ACC112 (cell line): ENCODE results near the gene NRTN.
"Not testable (repeated sequence)": the region's sequence is repeated elsewhere in the genome, so short reads cannot be mapped to it uniquely, and the experiment has no call there.

Experiments used
- H2AFZ ChIP-seq: fragments of 200-600 bp; sonication (generic); one replicate; pipeline ENCODE4 v1.6.0; 2017; ENCODE audit warnings: antibody characterized with exemption, low read length; ENCODE audit not compliant: unreplicated experiment
- H3K27ac ChIP-seq: fragments of 200-600 bp; sonication (generic); 2 replicates; pipeline ENCODE4 v1.5.1; 2014; ENCODE audit warnings: low read depth, mild to moderate bottlenecking, antibody characterized with exemption, low read length, moderate library complexity
- H3K27me3 ChIP-seq: fragments of 200-600 bp; sonication (generic); 2 replicates; pipeline ENCODE4 v1.6.1; 2014; ENCODE audit warnings: mild to moderate bottlenecking, antibody characterized with exemption, low read length, moderate library complexity, mixed read lengths; ENCODE audit not compliant: insufficient read depth
- H3K36me3 ChIP-seq: fragments of 200-600 bp; sonication (generic); 2 replicates; pipeline ENCODE4 v1.6.1; 2016; ENCODE audit warnings: mild to moderate bottlenecking, antibody characterized with exemption, low read length, moderate library complexity, mixed read lengths; ENCODE audit not compliant: insufficient read depth
- H3K4me1 ChIP-seq: fragments of 200-600 bp; sonication (generic); one replicate; pipeline ENCODE4 v1.6.1; 2016; ENCODE audit warnings: low read length, mixed read lengths; ENCODE audit not compliant: insufficient read depth, unreplicated experiment, control insufficient read depth
- H3K4me3 ChIP-seq: fragments of 200-600 bp; sonication (generic); 2 replicates; pipeline ENCODE4 v1.5.1; 2014; ENCODE audit warnings: mild to moderate bottlenecking, low read depth, low read length
- H3K79me2 ChIP-seq: fragments of 200-600 bp; sonication (generic); one replicate; pipeline ENCODE4 v1.6.0; 2016; ENCODE audit warnings: low read length; ENCODE audit not compliant: control insufficient read depth, unreplicated experiment, insufficient read depth

The NRTN gene

GRCh38 chr19:5855151-5855550 is 50.3 kb downstream of the NRTN start:
- not testable (repeated sequence) for H2AFZ ChIP-seq, H3K36me3 ChIP-seq, H3K4me1 ChIP-seq, H3K27ac ChIP-seq, H3K79me2 ChIP-seq, H3K27me3 ChIP-seq, H3K4me3 ChIP-seq

DNA sequence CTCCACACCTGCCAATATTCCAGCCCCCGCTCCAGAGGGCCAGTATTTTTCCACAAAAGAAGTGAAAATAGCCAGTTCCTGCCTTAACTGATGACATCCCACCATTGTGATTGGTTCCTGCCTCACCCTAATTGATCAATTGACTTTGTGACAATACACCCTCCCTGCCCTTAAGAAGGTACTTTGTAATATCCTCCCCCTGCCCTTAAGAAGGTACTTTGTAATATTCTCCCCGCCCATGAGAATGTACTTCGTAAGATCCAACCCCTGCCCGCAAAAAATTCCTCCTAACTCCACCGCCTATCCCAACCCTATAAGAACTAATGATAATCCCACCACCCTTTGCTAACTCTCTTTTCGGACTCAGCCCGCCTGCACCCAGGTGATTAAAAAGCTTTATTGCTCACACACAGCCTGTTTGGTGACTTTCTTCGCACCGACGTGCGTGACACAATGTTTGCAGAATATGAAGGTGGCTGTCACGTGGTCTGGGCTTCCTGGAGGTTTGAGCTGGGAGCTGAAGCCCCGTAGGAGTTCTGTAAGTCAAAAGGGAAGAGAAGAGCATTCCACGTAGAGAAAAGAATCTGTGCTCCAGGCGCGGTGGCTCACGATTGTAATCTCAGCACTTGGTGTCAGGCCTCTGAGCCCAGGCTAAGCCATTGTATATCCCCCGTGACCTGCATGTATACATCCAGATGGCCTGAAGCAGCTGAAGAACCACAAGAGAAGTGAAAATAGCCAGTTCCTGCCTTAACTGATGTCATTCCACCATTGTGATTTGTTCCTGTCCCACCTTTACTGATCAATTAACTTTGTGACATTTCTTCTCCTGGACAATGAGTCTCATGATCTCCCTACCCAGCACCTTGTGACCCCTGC is 52.6 kb downstream of the NRTN start:
- H3K4me3 ChIP-seq: no peak overlapping the region
- no peak overlapping the region for H2AFZ ChIP-seq
- no peak overlapping the region for H3K27ac ChIP-seq
- H3K79me2 ChIP-seq: no peaks in the 10 kb centered on the region
- no peaks in the 10 kb centered on the region for H3K4me1 ChIP-seq
- peaks cover 9% of the 10 kb centered on the region; the same call in 1 of the 2 replicates for H3K27me3 ChIP-seq
- no peaks in the 10 kb centered on the region for H3K36me3 ChIP-seq

- no peaks in the 10 kb centered on the region for H3K79me2 ChIP-seq
- no peak overlapping the region for H3K4me3 ChIP-seq
- no peaks in the 10 kb centered on the region for H3K4me1 ChIP-seq
- H3K27me3 ChIP-seq: no peaks in the 10 kb centered on the region
- H3K27ac ChIP-seq: no peak overlapping the region
- no peaks in the 10 kb centered on the region for H3K36me3 ChIP-seq
- H2AFZ ChIP-seq: no peak overlapping the region
Measured at GRCh38 chr19:5863030-5863665, 58.3 kb downstream of the NRTN start.

DNA sequence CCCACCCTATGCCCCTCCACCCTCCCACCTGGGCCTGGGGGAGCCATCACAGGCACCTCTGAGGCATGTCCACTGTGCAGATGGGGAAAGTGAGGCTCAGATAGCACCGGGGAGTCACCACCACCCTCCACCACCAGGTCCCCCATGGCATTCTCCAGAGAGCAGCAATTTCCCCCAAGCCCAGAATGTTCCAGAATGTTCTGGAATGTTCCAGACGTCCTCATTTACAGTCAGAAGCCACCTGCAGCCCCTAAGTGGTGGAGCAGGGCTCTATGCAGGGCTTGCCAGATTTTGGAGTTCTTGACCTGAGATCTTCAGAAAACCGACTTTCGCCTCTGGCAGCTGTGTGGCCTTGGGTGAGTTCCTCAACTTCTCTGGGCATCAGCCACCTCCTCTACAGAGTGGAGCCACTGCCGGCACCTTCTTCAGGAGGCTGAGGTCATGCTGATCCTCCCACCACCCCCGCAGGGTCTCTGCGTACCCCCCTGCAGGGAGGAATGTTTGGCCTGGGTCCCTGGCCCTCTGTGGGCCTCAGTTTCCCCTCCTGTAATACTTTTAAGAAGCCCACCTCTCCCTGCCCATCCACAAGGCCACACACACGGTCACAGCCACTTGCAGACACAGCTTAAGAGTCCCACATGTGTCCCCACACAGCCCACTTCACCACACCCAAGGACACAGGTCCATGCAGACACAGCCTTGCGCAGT is 59.3 kb downstream of the NRTN start:
- Histone ChIP-seq H3K27me3 (no peaks in the 10 kb centered on the region), H3K36me3 (no peaks in the 10 kb centered on the region), H3K4me3 (no peak overlapping the region), H2AFZ (no peak overlapping the region), H3K4me1 (no peaks in the 10 kb centered on the region), H3K79me2 (no peaks in the 10 kb centered on the region), H3K27ac (no peak overlapping the region)

GRCh38 chr19:5864725-5865486 is 60.0 kb downstream of the NRTN start:
- Histone ChIP-seq H3K27me3 (no peaks in the 10 kb centered on the region), H2AFZ (no peak overlapping the region), H3K36me3 (no peaks in the 10 kb centered on the region), H3K4me3 (no peak overlapping the region), H3K4me1 (no peaks in the 10 kb centered on the region), H3K27ac (no peak overlapping the region), H3K79me2 (no peaks in the 10 kb centered on the region)

DNA sequence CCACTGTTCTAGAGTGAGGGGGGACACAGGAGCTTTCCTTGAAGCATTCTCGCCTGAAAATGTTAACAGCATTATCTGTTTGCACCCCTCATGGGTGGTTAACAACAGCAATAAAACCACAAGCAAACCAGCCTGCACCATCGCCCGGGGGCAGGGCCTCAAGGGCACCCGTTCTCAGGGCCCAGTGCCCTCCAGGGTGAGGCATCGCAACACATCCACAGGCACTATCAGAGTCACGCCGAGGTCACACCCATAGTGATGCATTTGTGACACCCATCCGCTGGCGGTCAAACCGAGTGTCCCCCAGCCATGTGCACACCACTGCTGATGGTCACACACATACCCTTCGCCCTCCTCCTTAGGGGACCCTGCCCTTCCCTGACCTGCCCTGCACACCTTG is 60.9 kb downstream of the NRTN start:
- H3K27ac ChIP-seq: no peak overlapping the region
- no peak overlapping the region for H3K4me3 ChIP-seq
- no peaks in the 10 kb centered on the region for H3K4me1 ChIP-seq
- H3K79me2 ChIP-seq: no peaks in the 10 kb centered on the region
- H2AFZ ChIP-seq: no peak overlapping the region
- no peaks in the 10 kb centered on the region for H3K27me3 ChIP-seq
- no peaks in the 10 kb centered on the region for H3K36me3 ChIP-seq

DNA sequence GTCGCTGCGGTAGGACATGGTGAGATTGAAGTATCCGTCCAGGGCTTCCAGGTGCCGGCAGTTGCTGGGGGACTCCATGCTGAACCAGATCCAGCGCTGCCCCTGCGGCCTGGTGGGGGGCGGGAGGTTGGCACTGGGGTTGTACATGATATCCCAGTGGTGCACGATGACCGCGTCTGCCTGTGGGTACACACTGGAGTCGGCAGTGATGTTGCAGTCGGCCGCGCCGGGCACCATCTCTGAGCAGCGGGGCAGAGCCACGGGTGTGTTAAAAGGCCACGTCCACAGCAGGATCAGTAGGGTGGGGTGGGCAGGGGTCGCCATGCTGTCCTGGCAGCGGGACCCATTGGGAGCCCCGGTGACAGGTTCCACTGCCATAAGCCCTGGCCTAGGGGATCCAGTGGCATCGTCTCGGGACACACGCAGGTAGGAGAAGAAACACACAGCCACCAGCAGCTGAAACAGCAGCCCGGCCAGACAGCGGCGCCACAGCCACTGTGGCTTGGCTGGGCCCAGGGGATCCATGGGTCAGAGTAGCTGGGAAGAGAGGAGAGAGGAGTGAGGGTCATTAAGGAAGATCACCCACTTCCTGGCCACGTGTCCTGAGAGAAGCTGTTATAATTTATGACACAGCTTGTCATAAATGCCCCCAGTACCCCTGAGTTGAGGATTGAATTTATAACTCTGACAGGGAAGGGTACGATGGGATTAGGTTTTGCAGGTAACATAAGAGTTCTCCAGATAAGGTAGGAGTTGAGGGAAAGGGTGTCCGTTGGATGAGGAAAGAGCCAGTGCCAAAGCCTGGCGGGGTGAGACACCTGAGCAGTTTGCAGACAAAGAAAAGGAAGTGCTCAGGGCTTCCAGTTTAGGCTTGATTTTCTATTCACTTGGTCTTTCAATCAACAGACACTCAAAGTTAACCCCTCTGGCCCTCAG is 62.6 kb downstream of the NRTN start:
- Histone ChIP-seq H3K4me1 (no peaks in the 10 kb centered on the region), H3K79me2 (no peaks in the 10 kb centered on the region), H3K27me3 (no peaks in the 10 kb centered on the region), H2AFZ (no peak overlapping the region), H3K4me3 (no peak overlapping the region), H3K27ac (no peak overlapping the region), H3K36me3 (no peaks in the 10 kb centered on the region)

DNA sequence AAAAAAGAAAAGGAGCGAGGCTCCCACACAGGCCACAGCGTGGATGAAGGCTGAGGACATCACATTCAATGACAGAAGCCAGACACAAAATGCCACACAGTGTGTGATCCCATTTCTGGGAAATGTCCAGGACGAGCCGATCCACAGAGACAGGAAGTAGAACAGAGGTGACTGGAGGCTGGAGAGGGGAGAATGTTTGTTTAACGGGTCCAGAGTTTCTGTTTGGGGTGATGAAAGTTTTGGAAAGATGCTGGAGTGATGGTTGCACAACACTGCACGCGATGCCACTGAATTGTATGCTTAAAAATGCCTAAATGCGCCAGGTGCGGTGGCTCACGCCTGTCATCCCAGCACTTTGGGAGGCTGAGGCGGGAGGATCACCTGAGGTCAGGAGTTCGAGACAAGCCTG is 66.1 kb downstream of the NRTN start:
- H3K36me3 ChIP-seq: no peaks in the 10 kb centered on the region
- no peaks in the 10 kb centered on the region for H3K27me3 ChIP-seq
- no peak overlapping the region for H3K27ac ChIP-seq
- H3K4me3 ChIP-seq: no peak overlapping the region
- no peaks in the 10 kb centered on the region for H3K79me2 ChIP-seq
- H2AFZ ChIP-seq: no peak overlapping the region
- no peaks in the 10 kb centered on the region for H3K4me1 ChIP-seq

GRCh38 chr19:5873617-5874199 is 68.8 kb downstream of the NRTN start:
- no peaks in the 10 kb centered on the region for H3K4me1 ChIP-seq

More at GRCh38 chr19:5873617-5874199, 68.8 kb downstream of the NRTN start:
- Histone ChIP-seq H3K36me3 (no peaks in the 10 kb centered on the region), H3K79me2 (no peaks in the 10 kb centered on the region), H3K27me3 (no peaks in the 10 kb centered on the region), H3K4me3 (no peak overlapping the region), H2AFZ (no peak overlapping the region), H3K27ac (no peak overlapping the region)
